GM21528 (cell line): ENCODE measurements around the gene ACSL3.

Experiments
- ATAC-seq: cut with Tn5 transposase; IDR thresholded peaks from one replicate; pipeline ENCODE4 v1.9.1; 2021; ENCODE audit warnings: mild to moderate bottlenecking, moderate library complexity; ENCODE audit not compliant: unreplicated experiment, low FRiP score

The ACSL3 gene

GRCh38 chr2:222878301-222878876 is 17.6 kb downstream of the ACSL3 start:
- ATAC-seq: no peak

GRCh38 chr2:222878877-222879603 is 18.2 kb downstream of the ACSL3 start:
- no peak for ATAC-seq

GRCh38 chr2:222879604-222879933 is 18.7 kb downstream of the ACSL3 start:
- no peak for ATAC-seq

- ATAC-seq: no peak
Measured at GRCh38 chr2:222882484-222882928, 21.7 kb downstream of the ACSL3 start.

- no peak for ATAC-seq
Measured at GRCh38 chr2:222883420-222883819, 22.6 kb downstream of the ACSL3 start.

GRCh38 chr2:222884114-222884771 is 23.4 kb downstream of the ACSL3 start:
- ATAC-seq: no peak

GRCh38 chr2:222884805-222885424 is 24.1 kb downstream of the ACSL3 start:
- no peak for ATAC-seq

GRCh38 chr2:222887124-222887523 is 26.3 kb downstream of the ACSL3 start:
- ATAC-seq: no peak

GRCh38 chr2:222888716-222889115 is 27.9 kb downstream of the ACSL3 start:
- ATAC-seq: no peak

GRCh38 chr2:222891890-222892289 is 31.1 kb downstream of the ACSL3 start:
- no peak for ATAC-seq

- no peak for ATAC-seq
Measured at GRCh38 chr2:222892321-222892720, 31.5 kb downstream of the ACSL3 start.

GRCh38 chr2:222892761-222893160 is 31.9 kb downstream of the ACSL3 start:
- ATAC-seq: no peak

GRCh38 chr2:222893716-222894115 is 32.9 kb downstream of the ACSL3 start:
- no peak for ATAC-seq

- ATAC-seq: no peak
Measured at GRCh38 chr2:222895144-222895543, 34.3 kb downstream of the ACSL3 start.

GRCh38 chr2:222897898-222898297 is 37.1 kb downstream of the ACSL3 start:
- no peak for ATAC-seq

GRCh38 chr2:222899413-222900181 is 38.8 kb downstream of the ACSL3 start:
- ATAC-seq: no peak

- no peak for ATAC-seq
Measured at GRCh38 chr2:222900354-222900753, 39.5 kb downstream of the ACSL3 start.

GRCh38 chr2:222902660-222903059 is 41.8 kb downstream of the ACSL3 start:
- no peak for ATAC-seq

- peak; percentile 82 for ATAC-seq
Measured at GRCh38 chr2:222903234-222904220, 42.7 kb downstream of the ACSL3 start.
